ENCODE data around the gene TRIM52. TPM values are rescaled to one million over a fixed set of nuclear protein-coding genes. Genes with fewer than 3 reads are reported as not detected.

The TRIM52 gene
- total and polyA plus RNA-seq, 9 of the 15 experiments (the other 6 are each of a cell fraction or from before 2014, with no cell fraction given), result 3.3 to 21.9 (median 13.5) TPM

- TF ChIP-seq ZNF586 (CRISPR knock-in tag; conservative IDR thresholded peaks at IDR 0.05) (no peak), MTF1 (CRISPR knock-in tag; IDR thresholded peaks at IDR 0.05; ENCODE audit: borderline replicate concordance) (no peak), MLLT1 (IDR thresholded peaks at IDR 0.05) (0 out of 4 replicates have a peak, but pooled peaks have one; percentile 25 to 51), RUNX1 (IDR thresholded peaks at IDR 0.05; ENCODE audit: low read depth) (no peak; the same call in 1 of the 2 replicates), AFF4 (CRISPR knock-in tag; IDR thresholded peaks at IDR 0.05) (peak; percentile 10), HNRNPL (IDR thresholded peaks at IDR 0.05; ENCODE audit: low read depth, low read length) (peak; percentile 63), ZNF780A (CRISPR knock-in tag; IDR thresholded peaks at IDR 0.05) (no peak), ZNF318 (IDR thresholded peaks at IDR 0.05; ENCODE audit: borderline replicate concordance in 1 of 2, low read depth in 1 of 2) (peak in 1 of 2 experiments; percentile 62; a peak in 1 of 4 replicates)
- TF ChIP-seq, protein P1, sequence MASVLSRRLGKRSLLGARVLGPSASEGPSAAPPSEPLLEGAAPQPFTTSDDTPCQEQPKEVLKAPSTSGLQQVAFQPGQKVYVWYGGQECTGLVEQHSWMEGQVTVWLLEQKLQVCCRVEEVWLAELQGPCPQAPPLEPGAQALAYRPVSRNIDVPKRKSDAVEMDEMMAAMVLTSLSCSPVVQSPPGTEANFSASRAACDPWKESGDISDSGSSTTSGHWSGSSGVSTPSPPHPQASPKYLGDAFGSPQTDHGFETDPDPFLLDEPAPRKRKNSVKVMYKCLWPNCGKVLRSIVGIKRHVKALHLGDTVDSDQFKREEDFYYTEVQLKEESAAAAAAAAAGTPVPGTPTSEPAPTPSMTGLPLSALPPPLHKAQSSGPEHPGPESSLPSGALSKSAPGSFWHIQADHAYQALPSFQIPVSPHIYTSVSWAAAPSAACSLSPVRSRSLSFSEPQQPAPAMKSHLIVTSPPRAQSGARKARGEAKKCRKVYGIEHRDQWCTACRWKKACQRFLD (CRISPR knock-in tag; IDR thresholded peaks at IDR 0.05), result peak; percentile 65; the same call in 1 of the 2 replicates
Measured at GRCh38 chr5:181221792-181222629, 38.9 kb downstream of the TRIM52 start (continued).
